Liver (tissue), 3 donors: ENCODE results near the gene FDX1.

Experiments
- ATF3 ChIP-seq: IDR thresholded peaks from 2 replicates; pipeline ENCODE4 v1.6.1; 2016; ENCODE audit warnings: antibody characterized with exemption
- JUND ChIP-seq, 2 donors: IDR thresholded peaks; 2 replicates each; pipeline ENCODE4 v1.6.1; 2016; ENCODE audit warnings: antibody characterized with exemption in 2 of 2
- MAX ChIP-seq: IDR thresholded peaks from 2 replicates; pipeline ENCODE4 v1.6.1; 2016; ENCODE audit warnings: antibody characterized with exemption
- SP1 ChIP-seq: IDR thresholded peaks from 2 replicates; pipeline ENCODE4 v1.6.1; 2018; ENCODE audit warnings: antibody characterized with exemption, mild to moderate bottlenecking
- TAF1 ChIP-seq: conservative IDR thresholded peaks from 2 replicates; pipeline ENCODE4 v1.6.1; 2016; ENCODE audit warnings: antibody characterized with exemption, mild to moderate bottlenecking
- ZBTB33 ChIP-seq: IDR thresholded peaks from 2 replicates; pipeline ENCODE4 v1.6.1; 2016; ENCODE audit warnings: antibody characterized with exemption
- TF ChIP-seq, protein P1 (sequence below): fragments of 150-350 bp; IDR thresholded peaks from 2 replicates; pipeline ENCODE4 v1.5.1; 2017; ENCODE audit warnings: improper control_type of control experiment, low read depth, low read length; ENCODE audit not compliant: missing input control
- TF ChIP-seq, protein P2 (sequence below): IDR thresholded peaks from 2 replicates; pipeline ENCODE4 v1.6.1; 2016; ENCODE audit warnings: antibody characterized with exemption, mild to moderate bottlenecking
- donor health status: healthy.
- donor health status: healthy.

DNA sequence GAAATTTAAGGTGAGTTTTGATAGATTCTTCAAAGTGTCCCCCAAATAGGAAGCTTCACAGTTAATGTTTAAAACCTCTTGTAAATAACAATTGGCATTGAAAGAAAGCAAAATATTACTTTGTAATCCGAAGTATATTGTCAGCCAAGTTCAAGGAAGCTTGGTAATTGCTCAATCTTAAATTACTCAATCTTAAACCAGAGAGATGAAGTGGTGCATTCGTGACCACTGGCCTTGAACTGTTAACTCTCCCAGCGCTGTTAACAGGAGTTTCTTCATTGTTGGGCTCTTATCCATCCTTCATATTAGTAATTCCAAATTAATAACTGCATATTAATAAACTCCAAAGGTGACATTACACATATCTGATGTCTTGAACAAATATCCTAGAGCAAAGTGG is 20.6 kb upstream of the FDX1 start:
- TF ChIP-seq, protein P1, sequence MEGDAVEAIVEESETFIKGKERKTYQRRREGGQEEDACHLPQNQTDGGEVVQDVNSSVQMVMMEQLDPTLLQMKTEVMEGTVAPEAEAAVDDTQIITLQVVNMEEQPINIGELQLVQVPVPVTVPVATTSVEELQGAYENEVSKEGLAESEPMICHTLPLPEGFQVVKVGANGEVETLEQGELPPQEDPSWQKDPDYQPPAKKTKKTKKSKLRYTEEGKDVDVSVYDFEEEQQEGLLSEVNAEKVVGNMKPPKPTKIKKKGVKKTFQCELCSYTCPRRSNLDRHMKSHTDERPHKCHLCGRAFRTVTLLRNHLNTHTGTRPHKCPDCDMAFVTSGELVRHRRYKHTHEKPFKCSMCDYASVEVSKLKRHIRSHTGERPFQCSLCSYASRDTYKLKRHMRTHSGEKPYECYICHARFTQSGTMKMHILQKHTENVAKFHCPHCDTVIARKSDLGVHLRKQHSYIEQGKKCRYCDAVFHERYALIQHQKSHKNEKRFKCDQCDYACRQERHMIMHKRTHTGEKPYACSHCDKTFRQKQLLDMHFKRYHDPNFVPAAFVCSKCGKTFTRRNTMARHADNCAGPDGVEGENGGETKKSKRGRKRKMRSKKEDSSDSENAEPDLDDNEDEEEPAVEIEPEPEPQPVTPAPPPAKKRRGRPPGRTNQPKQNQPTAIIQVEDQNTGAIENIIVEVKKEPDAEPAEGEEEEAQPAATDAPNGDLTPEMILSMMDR = no peak
- TF ChIP-seq JUND (IDR thresholded peaks at IDR 0.05) (no peak), ZBTB33 (no peak), MAX (no peak), SP1 (no peak), TAF1 (no peak), ATF3 (no peak)
- TF ChIP-seq, protein P2, sequence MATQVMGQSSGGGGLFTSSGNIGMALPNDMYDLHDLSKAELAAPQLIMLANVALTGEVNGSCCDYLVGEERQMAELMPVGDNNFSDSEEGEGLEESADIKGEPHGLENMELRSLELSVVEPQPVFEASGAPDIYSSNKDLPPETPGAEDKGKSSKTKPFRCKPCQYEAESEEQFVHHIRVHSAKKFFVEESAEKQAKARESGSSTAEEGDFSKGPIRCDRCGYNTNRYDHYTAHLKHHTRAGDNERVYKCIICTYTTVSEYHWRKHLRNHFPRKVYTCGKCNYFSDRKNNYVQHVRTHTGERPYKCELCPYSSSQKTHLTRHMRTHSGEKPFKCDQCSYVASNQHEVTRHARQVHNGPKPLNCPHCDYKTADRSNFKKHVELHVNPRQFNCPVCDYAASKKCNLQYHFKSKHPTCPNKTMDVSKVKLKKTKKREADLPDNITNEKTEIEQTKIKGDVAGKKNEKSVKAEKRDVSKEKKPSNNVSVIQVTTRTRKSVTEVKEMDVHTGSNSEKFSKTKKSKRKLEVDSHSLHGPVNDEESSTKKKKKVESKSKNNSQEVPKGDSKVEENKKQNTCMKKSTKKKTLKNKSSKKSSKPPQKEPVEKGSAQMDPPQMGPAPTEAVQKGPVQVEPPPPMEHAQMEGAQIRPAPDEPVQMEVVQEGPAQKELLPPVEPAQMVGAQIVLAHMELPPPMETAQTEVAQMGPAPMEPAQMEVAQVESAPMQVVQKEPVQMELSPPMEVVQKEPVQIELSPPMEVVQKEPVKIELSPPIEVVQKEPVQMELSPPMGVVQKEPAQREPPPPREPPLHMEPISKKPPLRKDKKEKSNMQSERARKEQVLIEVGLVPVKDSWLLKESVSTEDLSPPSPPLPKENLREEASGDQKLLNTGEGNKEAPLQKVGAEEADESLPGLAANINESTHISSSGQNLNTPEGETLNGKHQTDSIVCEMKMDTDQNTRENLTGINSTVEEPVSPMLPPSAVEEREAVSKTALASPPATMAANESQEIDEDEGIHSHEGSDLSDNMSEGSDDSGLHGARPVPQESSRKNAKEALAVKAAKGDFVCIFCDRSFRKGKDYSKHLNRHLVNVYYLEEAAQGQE = no peak
